ENCODE measurements around the gene PIK3C2B.
A peak's percentile ranks its signal among the peaks of the same experiment; 100 is the strongest.
"Not testable (repeated sequence)": the region's sequence is repeated elsewhere in the genome, so short reads cannot be mapped to it uniquely, and the experiment has no call there.

PIK3C2B gene, protein sequence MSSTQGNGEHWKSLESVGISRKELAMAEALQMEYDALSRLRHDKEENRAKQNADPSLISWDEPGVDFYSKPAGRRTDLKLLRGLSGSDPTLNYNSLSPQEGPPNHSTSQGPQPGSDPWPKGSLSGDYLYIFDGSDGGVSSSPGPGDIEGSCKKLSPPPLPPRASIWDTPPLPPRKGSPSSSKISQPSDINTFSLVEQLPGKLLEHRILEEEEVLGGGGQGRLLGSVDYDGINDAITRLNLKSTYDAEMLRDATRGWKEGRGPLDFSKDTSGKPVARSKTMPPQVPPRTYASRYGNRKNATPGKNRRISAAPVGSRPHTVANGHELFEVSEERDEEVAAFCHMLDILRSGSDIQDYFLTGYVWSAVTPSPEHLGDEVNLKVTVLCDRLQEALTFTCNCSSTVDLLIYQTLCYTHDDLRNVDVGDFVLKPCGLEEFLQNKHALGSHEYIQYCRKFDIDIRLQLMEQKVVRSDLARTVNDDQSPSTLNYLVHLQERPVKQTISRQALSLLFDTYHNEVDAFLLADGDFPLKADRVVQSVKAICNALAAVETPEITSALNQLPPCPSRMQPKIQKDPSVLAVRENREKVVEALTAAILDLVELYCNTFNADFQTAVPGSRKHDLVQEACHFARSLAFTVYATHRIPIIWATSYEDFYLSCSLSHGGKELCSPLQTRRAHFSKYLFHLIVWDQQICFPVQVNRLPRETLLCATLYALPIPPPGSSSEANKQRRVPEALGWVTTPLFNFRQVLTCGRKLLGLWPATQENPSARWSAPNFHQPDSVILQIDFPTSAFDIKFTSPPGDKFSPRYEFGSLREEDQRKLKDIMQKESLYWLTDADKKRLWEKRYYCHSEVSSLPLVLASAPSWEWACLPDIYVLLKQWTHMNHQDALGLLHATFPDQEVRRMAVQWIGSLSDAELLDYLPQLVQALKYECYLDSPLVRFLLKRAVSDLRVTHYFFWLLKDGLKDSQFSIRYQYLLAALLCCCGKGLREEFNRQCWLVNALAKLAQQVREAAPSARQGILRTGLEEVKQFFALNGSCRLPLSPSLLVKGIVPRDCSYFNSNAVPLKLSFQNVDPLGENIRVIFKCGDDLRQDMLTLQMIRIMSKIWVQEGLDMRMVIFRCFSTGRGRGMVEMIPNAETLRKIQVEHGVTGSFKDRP (N-terminal part only)

DNA sequence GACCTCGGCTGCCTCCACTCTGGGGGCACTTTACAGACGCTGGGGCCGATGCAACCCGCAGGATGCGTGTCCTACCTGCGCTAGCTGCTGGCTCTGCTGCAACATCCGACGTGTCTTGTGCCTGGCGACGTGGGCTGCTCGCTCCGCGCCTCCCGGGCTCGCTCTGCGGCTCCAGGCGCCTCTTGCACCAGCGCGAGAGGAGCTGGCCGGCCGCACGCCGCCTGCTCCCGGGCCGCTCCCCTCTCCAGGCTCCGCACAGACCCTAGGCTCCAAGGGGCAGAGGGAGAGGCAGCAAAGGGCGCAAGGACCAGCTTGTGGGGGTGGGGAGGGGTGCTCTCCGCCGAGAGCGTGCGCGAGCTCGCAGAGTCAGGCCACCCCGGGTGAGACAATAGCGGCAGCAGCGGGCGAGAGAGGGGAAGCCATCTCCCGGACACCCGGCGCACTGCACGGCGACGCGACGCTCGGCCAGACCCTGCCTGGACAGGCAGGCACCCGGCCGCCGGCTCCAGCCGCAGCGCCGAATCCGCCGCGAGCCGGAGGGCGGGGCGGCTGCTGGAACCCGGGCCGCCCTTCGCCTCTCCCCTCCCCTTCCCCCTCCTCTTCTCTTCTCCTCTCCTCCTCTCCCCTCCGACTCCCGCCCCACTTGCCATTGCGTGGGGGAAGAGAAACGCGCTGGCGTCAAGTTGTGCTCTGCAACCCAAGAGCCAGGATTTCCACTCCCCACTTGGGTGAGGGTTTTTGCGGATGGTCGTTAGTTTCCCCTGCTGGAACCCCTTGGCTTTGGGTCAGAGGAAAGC, at the start of gene PIK3C2B:
Gene PIK3C2B, minus strand, starts transcription at position 525 of the 797 bp plus-strand sequence. CDS start 25,003 bp downstream, outside the sequence.
- DNase-seq, result peak; percentile 73

DNA sequence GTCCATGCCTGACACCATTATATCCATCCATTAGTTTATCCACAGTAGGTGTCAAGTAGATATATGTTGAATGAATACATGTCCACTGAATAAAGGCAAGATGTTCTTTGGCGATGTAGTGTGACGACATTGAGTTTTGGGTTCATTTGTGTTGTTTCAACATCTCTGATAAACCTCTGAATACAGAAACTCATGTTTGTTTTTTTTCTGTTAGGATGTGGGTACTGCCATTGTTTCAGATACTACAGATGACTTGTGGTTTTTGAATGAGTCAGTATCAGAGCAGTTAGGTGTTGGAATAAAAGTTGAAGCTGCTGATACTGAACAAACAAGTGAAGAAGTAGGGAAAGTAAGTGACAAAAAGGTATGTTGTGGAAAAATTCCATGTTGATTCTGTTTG, 49.7 kb upstream of the PIK3C2B start:
- DNase-seq, result no peak

DNA sequence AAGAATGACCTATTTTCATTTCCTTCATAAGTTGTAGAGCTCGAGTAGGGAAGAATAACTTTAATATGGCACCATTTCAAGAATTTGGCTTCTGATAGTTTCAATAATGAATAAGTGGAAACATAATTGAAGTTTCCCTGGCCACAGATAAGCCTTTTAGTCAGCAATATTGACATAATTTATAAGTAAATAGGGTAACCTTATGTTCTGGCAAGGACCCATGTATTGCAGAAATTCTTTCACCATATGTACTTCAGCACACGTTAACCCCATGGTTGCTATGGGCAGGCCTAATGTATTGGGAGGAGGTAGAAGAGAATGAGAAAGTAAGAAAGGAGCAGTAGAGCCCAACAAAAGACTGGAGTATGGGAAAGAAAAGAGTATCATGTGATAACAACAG, 47.0 kb upstream of the PIK3C2B start:
- no peak for DNase-seq

DNA sequence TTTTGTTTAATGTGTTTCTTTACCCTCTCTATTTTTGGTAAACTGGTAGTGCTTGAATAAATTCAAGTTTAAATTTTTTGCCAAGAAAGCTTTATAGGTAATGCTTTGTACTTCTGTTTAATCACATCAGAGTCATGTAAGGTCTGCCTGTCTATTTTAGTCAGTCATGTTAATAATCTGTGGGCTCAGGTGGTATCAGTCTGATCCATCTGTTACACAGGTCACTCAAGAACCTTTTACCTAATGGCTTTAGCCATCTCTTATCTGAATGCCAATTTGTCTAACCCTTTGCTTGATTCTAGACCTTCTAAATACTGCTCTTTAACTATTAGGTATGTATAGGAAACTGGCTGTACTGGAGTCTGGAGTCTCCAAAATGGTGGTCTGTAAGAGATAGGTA, 38.2 kb upstream of the PIK3C2B start:
- DNase-seq, result no peak

DNA sequence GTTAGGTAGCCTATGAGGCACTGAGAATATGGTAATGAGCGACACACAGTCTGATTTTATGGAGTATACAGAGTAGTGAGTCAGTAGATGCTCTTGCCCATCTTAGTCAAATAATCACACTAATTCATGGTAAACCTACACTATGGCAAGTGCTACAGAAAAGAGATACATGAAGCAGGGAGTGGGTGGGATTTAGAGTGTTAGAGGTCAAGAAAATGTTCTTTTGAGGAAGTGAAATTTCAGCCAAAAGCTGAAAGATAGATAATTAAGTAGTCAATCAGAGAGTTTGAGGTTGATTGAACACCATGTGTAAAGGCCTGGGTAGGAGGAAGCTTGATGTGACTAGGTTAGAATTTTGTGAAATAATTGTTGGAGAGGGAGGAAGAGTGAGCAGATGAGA, 36.3 kb upstream of the PIK3C2B start:
- no peak for DNase-seq

DNA sequence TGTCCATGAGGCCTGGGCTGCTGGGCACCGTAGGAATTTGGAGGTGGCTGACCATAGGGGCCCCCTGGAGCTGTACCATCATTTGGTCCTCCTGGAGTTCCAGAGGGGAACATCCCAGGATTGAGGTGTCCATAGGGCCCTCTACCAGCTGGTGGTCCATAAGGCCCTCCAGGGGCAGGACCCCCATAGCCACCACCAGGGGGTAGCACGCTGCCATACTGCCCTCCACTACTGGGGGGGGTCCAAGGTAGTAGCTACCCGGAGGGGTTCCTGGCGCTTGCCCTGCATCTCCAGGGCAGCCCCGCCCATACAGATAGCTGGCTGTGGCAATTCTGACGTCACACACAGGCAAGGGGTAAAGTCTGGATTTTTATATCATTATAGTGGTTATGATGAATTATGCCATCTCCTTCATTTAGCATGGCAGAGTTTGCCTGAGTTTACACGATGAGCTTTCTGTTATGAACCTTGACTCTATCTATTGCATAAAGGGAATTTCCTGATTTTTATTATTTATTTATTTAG, 34.8 kb upstream of the PIK3C2B start:
- DNase-seq, result no peak

DNA sequence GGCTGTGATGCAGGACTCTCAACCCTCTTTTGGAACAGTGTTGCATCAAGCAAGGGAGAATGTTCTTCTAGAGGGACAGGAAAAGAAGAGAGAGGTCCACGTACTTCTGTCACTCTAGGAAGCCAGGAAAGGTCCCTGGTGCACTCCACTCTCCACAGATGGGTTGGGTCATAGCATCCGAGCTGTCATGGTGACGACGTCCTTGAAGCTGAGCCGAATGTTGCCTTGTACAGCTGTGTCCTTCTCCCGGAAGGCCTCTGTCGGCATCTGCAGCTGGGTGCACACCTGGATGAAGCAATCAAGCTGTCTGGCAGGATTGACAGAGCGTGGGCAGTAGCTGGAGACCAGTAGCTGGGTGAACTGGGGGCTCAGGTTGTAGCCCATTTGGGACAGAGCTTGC, 34.1 kb upstream of the PIK3C2B start:
- no peak for DNase-seq

DNA sequence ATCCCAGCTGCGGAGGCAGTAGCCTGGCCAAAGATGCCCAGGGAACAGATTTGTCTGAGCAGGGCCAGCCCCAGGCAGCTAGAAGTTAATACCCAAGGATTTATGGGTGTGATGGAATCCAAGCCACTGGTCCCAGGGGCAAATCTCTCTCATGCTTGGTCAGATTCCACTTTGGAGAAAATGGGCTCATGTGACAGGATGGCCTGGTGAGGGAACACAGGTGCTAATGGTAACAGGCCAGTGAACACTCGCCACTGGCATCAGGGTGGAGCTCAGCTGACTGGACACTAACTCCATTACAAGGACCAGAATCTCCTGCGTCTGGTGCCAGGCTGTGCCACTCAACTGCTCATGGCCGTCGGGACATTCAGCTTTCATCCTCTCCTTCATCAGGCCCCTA, 33.6 kb upstream of the PIK3C2B start:
- no peak for DNase-seq

DNA sequence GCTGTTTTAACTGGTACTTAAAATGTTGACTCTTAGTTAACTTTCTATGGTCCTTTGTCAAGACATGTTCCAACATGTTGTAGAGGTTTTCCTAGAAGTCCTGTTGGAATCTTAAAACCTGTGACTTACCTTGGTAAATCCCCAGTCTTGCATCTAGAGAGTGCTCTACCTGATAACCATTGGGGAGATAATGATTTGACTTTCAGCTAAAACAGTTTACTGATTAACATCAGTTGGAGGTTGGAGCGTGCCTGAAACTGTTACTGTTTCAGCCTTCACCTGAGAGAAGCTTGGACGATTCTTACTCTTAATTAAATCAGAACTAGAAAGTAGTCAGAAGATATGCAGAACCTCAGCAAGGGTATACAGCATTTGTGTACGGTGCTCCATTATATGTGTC, 30.4 kb upstream of the PIK3C2B start:
- no peak for DNase-seq

DNA sequence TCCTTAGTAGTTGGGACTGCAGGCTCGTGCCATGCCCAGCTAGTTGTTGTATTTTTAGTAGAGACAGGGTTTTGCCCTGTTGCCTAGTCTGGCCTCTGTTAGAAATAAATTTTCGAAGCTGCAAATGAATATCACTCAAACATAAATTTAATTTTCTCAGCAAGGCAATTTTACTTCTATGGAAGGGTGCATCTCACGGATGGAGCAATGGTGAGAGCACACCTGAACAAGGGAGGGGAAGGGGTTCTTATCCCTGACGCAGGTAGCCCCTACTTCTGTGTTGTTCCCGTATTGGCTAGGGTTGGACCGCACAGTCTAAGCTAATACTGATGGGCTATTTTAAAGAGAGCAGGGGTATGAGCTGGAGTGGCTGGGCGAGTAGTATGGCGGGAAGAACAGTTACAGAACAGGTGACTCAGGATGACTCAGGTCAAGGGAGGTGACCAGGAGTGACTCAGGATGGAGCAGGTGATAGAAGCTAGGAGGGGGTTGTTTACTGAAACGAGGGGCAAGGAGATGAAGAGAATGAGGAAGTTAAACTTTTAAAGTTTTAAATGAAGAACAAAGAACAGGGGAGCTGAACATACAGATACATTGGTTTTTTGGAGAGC, 29.1 kb upstream of the PIK3C2B start:
- DNase-seq, result no peak

DNA sequence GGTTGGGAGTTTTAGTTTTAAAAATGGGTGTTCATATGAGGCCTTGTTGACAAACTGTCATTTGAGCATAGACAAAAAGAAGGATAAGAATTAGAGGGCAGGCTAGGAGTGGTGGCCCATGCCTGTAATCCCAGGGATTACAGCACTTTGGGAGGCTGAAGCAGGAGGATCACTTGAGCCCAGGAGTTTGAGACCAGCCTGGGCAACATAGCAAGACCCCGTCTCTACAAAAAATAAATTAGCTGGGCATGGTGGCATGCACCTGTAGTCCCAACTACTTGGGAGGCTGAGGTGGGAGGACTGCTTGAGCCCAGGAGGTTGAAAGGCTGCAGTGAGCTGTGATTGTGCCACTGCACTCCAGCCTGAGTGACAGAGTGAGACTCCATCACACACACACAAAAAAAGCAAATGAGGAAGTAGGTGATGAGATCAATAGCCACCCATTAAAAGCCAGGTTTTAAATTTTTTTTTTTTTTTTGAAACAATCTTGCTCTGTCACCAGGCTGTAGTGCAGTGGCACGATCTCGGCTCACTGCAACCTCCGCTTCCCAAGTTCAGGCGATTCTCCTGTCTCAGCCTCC, 27.4 kb upstream of the PIK3C2B start:
- DNase-seq, result not testable (repeated sequence)

DNA sequence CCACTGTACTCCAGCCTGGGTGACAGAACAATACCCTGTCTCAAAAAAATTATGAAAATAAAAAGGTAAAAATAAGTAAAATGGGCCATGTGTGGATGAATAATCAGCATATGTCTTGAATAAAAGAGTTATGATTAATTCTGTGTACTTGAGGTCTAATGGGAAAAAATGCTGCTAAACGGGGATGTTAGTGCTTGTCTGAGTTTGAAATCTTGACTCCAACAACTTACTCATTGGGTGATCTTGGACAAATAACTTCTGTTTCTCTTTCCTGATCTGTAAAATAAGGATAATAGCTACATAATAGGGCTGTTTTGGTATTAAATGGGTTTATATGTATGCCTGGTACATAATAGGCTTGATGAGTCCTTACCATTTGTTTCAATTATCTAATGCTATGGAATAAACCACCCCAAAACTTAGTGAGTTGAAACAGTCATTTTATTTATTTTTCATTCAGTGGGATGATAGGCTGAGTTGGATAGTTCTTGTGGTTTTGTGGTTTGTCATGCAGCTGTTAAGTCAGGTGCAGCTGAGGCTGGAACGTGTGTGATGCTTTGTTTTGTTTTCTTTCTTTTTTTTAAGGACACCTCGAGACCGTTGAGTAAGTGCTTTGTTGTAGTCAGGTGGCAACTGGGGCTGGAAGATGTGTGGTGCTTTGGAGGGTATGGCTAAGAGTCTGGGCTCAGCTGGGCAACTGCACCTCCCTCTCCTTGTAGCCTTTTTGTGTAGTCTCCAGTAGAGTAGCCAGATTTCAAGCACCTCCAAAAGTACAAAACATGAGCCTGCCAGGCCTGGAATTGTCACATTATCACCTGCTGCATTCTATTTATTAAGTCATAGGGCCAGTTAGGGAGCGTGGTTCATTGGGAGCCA, 26.5 kb upstream of the PIK3C2B start:
- peak; percentile 40 for DNase-seq

DNA sequence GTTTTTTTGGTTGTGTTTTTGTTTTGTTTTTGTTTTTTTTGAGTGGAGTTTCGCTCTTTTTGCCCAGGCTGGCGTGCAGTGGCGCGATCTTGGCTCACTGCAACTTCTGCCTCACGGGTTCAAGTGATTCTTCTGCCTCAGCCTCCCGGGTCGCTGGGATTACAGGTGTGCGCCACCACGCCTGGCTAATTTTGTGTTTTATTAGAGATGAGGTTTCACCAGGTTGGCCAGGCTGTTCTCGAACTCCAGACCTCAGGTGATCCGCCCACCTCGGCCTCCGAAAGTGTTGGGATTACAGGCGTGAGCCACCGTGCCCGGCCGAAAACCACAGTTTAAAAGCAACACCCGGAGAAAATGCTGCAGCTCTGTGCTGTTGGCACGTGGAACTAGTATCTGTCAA, 22.8 kb upstream of the PIK3C2B start:
- DNase-seq, result not testable (repeated sequence)

DNA sequence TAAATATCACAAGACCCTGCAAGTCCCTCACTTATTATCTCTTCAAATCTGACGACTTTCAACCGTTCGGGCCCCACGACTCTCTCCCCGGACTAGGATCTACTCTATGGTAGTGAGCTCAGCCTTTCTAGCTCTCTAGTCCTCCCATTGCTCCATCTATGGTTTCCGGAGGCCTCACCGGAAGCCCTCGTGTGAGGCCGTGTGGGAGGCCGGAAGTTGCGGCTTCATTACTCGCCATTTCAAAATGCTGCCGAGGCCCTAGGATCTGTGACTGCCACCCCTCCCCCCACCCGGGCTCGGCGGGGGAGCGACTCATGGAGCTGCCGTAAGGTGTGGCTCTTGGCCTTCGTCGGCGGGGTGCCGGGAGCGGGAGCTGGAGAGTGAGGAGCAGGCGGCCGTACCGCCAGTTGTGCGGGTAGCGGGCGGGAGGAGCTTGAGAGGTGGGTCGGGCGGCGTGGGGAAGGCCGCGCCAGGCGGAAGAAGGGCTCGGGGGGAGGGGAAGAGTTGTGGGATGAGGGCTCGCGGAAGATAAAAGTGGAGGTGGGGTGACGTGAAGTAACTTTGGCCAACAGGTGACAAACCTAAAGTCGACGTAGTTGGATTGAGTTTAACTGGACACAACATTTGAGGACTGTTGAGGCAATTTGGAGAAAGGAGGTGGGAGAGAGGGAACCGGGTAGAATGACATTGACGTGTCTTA, 21.7 kb upstream of the PIK3C2B start, which contains the start of gene MDM4:
Gene MDM4, plus strand, starts transcription at position 227 of the 700 bp plus-strand sequence. CDS start 9,113 bp downstream, outside the sequence.
- DNase-seq, result peak; percentile 97

DNA sequence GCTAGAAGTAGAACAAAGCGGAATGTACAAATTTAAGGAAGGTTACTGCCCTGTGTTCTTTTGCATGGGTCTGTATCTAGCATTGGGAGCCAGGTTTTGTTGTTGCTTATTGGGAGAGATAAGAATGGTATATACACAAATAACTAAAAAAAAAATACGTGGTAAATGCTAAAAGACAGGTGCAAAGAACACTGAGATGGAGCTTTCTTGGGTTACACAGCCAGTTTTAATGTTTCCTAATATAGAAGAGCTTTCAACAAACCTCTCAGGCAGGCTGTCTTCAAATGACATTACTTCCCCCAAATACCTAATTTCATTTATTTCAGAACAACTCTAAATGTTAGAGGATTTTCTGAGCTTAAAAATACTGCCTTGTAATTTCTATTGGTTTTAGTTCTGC, 20.2 kb upstream of the PIK3C2B start:
- DNase-seq, result no peak

DNA sequence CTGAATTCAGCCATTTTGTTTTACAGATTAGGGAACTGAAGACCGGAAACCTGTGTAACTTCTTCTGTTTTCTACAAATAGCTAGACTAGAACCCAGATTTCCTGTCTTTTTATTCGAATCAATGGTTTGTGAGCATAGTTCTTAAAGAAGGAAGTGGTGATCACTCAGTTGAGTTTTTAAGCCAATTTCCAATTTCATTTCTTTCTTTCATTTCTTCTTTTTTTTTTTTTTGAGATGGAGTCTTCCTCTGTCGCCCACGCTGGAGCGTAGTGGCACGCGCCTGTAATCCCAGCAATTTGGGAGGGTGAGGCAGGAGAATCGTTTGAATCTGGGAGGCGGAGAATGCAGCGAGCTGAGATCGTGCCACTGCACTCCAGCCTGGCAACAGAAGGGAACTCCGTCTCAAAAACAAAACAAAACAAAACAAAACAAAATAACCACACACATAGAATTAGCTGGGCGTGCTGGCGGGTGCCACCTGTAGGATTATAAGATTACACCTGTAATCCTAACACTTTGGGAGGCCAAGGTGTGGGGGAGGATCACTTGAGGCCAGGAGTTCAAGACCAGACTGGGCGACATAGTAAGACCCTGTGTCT, 18.6 kb upstream of the PIK3C2B start:
- no peak for DNase-seq

DNA sequence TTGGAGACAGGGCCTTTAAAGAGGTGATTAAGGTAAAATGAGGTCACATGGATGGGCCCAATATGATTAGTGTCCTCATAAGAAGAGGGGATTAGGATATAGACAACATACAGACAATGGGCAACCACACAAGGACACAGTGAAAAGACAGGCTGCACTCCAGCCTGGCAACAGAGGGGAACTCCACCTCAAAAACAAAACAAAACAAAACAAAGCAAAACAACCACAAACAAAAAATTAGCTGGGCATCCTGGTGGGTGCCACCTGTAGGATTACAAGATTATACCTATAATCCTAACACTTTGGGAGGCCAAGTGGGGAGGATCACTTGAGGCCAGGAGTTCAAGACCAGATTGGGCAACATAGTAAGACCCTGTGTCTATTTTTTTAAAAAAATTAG, 16.8 kb upstream of the PIK3C2B start:
- DNase-seq, result no peak

DNA sequence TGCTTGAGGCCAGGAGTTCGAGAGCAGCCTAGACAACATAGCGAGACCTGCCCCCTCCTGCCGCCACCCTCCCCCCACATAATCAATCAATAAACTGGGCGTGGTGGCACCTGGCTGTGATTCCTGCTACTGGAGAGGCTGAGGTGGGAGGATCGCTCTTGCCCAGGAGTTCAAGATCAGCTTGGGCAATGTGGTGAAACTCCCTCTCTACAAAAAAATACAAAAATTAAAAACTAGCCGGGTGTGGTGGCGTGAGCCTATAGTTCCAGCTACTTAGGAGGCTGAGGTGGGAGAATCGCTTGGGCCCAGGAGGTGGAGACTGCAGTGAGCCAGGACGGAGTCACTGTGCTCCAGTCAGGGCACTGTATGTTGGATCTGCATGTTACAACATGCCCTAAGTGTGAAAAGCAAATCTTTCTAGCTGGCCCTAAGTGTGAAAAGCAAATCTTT, 14.6 kb upstream of the PIK3C2B start:
- DNase-seq, result no peak
